ENCODE data around the gene MMP24OS.

Gene MMP24OS

DNA sequence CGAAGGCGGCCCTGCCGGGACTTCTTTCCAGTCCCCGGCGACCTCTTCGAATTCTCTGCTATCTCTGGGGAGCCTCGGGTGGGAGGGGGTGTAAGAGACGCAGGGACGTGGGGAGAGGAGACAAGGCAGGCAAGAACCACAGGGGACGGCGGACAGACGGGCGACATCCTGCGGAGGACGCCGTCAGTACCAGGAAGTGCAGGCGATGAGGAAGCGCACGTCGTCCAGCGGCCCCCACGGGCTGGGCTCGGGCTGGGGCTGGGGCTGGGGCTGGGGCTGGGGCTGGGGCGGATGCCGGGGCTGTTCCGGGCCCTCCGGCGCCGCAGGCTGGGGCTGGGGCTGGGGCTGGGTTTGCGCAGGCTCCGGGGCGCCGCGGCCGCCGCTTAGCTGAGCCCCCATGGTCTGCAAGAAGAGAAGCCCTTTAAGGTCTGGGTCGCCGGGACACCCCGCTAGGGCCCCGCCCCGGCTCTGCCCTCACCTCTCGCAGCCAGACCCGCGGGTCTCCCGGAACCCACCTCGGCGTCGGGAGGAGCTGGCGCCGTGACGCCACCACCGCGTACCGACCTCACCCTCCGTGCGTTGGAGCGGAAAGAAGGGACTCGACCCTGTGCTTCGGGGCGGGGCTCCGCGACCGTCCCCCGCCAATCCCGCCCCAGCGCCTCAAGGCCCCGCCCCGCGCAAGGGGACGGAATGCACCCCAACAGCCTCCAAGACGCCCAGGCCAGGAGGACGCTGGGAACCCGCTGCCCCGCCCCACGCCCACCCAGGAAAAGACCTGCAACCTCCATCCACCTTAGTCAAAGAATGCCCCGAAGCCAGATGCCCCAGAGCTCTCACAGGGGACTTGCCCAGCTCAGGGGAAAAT, at the start of gene MMP24OS:
MMP24OS (minus strand) TSS at position 592 of the 865 bp plus-strand sequence; CDS start at position 399, 193 bp downstream.
- H3K4me3 ChIP-seq (ENCODE audit: low read depth, low read length) = peak within 1 kb of the TSS; percentile 83
- CTCF ChIA-PET = interaction anchor here (0.8 to 5.1 kb wide), 16 partner anchors 9 to 190 kb away, joined by 3 to 29 read pairs (median 4); partner anchors contain the start of genes CEP250, EDEM2 and GDF5
- no peak for DNase-seq (ENCODE audit: low read depth, low spot score)
- TF ChIP-seq, protein P1, sequence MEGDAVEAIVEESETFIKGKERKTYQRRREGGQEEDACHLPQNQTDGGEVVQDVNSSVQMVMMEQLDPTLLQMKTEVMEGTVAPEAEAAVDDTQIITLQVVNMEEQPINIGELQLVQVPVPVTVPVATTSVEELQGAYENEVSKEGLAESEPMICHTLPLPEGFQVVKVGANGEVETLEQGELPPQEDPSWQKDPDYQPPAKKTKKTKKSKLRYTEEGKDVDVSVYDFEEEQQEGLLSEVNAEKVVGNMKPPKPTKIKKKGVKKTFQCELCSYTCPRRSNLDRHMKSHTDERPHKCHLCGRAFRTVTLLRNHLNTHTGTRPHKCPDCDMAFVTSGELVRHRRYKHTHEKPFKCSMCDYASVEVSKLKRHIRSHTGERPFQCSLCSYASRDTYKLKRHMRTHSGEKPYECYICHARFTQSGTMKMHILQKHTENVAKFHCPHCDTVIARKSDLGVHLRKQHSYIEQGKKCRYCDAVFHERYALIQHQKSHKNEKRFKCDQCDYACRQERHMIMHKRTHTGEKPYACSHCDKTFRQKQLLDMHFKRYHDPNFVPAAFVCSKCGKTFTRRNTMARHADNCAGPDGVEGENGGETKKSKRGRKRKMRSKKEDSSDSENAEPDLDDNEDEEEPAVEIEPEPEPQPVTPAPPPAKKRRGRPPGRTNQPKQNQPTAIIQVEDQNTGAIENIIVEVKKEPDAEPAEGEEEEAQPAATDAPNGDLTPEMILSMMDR (IDR thresholded peaks at IDR 0.05; ENCODE audit: insufficient read depth, low read length, missing control alignments) = peak; percentile 48
- POLR2A ChIA-PET = interaction anchor here (0.6 to 1.4 kb wide), 9 partner anchors 28 to 178 kb away, joined by 3 to 10 read pairs (median 3); partner anchors contain the start of genes CEP250 and GDF5

GRCh38 chr20:35327074-35327976, 49.4 kb upstream of the MMP24OS start:
- H3K4me3 ChIP-seq (ENCODE audit: low read depth, low read length) = no peak overlapping the region
- TF ChIP-seq, protein P1 (IDR thresholded peaks at IDR 0.05; ENCODE audit: insufficient read depth, low read length, missing control alignments) = no peak
- POLR2A ChIA-PET = no interaction called here
- CTCF ChIA-PET = interaction anchor here (0.9 to 6.5 kb wide), 3 partner anchors 10 to 22 kb away, joined by 3 to 62 read pairs (median 3); no protein-coding TSS in a partner anchor
- DNase-seq (ENCODE audit: low read depth, low spot score) = no peak

- CTCF ChIA-PET = interaction anchor here (0.9 to 6.5 kb wide), 3 partner anchors 11 to 22 kb away, joined by 3 to 62 read pairs (median 3); no protein-coding TSS in a partner anchor
- DNase-seq (ENCODE audit: low read depth, low spot score) = no peak
- no peak overlapping the region for H3K4me3 ChIP-seq (ENCODE audit: low read depth, low read length)
- POLR2A ChIA-PET = no interaction called here
- TF ChIP-seq, protein P1 (IDR thresholded peaks at IDR 0.05; ENCODE audit: insufficient read depth, low read length, missing control alignments) = no peak
Measured at GRCh38 chr20:35326740-35327073, 48.8 kb upstream of the MMP24OS start.

GRCh38 chr20:35326021-35326739, 48.3 kb upstream of the MMP24OS start:
- POLR2A ChIA-PET = no interaction called here
- H3K4me3 ChIP-seq (ENCODE audit: low read depth, low read length) = no peak overlapping the region
- no peak for DNase-seq (ENCODE audit: low read depth, low spot score)
- CTCF ChIA-PET = interaction anchor here (0.9 kb wide), 1 partner anchor 16 kb away, joined by 3 read pairs; no protein-coding TSS in a partner anchor
- TF ChIP-seq, protein P1 (IDR thresholded peaks at IDR 0.05; ENCODE audit: insufficient read depth, low read length, missing control alignments) = no peak

GRCh38 chr20:35325401-35325800, 47.5 kb upstream of the MMP24OS start:
- no peak overlapping the region for H3K4me3 ChIP-seq (ENCODE audit: low read depth, low read length)
- DNase-seq (ENCODE audit: low read depth, low spot score) = no peak
- CTCF ChIA-PET = no interaction called here
- POLR2A ChIA-PET = no interaction called here
- TF ChIP-seq, protein P1 (IDR thresholded peaks at IDR 0.05; ENCODE audit: insufficient read depth, low read length, missing control alignments) = no peak
